ENCODE results near the gene ITPKA. TPM values are rescaled to one million over a fixed set of nuclear protein-coding genes. Genes with fewer than 3 reads are reported as not detected.

ITPKA gene
- total and polyA plus RNA-seq, 2 experiments from 2014 or later, result 0.14 to 0.43 TPM

GRCh38 chr15:41536866-41537265 lies 43.2 kb downstream of the ITPKA start:
- WGBS, 2 experiments (ENCODE audit: low coverage in 1 of 2, low lambda C conversion rate in 2 of 2, missing lambda C conversion rate in 2 of 2), result 92 to 97% methylated on average over 11 of the region's 11 CpGs
- peaks cover 15% of the 10 kb centered on the region for H3K79me2 ChIP-seq (ENCODE audit: insufficient read depth)
- no peak for TF ChIP-seq EZH2 (IDR thresholded peaks at IDR 0.05; ENCODE audit: insufficient read depth, poor library complexity, severe bottlenecking)
- TF ChIP-seq EZH2phosphoT487 (IDR thresholded peaks at IDR 0.05; ENCODE audit: insufficient read depth, low read depth), result no peak
- no peaks in the 10 kb centered on the region for H3K27me3 ChIP-seq (replicated peaks; ENCODE audit: insufficient read depth)
- in situ Hi-C loops (cut with MboI), result no loop called here
- no peak overlapping the region for H3K4me2 ChIP-seq (ENCODE audit: unreplicated experiment)
- H3K27ac ChIP-seq, result no peak overlapping the region
- H2AFZ ChIP-seq, result no peak overlapping the region
- no peaks in the 10 kb centered on the region for H3K9me2 ChIP-seq (ENCODE audit: insufficient read depth)
- H4K20me1 ChIP-seq (ENCODE audit: insufficient read depth), result no peaks in the 10 kb centered on the region
- H3F3A ChIP-seq (ENCODE audit: insufficient read depth), result no peaks in the 10 kb centered on the region
- no peak for DNase-seq
- peaks cover 13% of the 10 kb centered on the region for H3K36me3 ChIP-seq (ENCODE audit: low read depth)
- H3K9me3 ChIP-seq (ENCODE audit: low read depth), result no peaks in the 10 kb centered on the region
- peaks cover 9% of the 10 kb centered on the region for H3K4me1 ChIP-seq (ENCODE audit: insufficient read depth)
- no peak overlapping the region for H3K9ac ChIP-seq
- no peak overlapping the region for H3K4me3 ChIP-seq

- Histone ChIP-seq H3K9me3 (ENCODE audit: low read depth) (no peaks in the 10 kb centered on the region), H3K27ac (peak overlapping the region; percentile 64), H3K9me2 (ENCODE audit: insufficient read depth) (no peaks in the 10 kb centered on the region), H2AFZ (peak overlapping the region; percentile 96), H3K4me1 (ENCODE audit: insufficient read depth) (peaks cover 19% of the 10 kb centered on the region), H3K9ac (peak overlapping the region; percentile 93), H3K36me3 (ENCODE audit: low read depth) (no peaks in the 10 kb centered on the region), H3F3A (ENCODE audit: insufficient read depth) (peaks cover 19% of the 10 kb centered on the region; the same call in 1 of the 2 replicates), H3K4me2 (ENCODE audit: unreplicated experiment) (peak overlapping the region; percentile 95), H3K79me2 (ENCODE audit: insufficient read depth) (peaks cover 35% of the 10 kb centered on the region), H3K4me3 (peak overlapping the region; percentile 95), H4K20me1 (ENCODE audit: insufficient read depth) (no peaks in the 10 kb centered on the region), H3K27me3 (replicated peaks; ENCODE audit: insufficient read depth) (no peaks in the 10 kb centered on the region)
- WGBS, 2 experiments (ENCODE audit: low coverage in 1 of 2, low lambda C conversion rate in 2 of 2, missing lambda C conversion rate in 2 of 2), result 1 to 6% methylated on average over 8 of the region's 8 CpGs
- no peak for DNase-seq
- TF ChIP-seq EZH2phosphoT487 (IDR thresholded peaks at IDR 0.05; ENCODE audit: insufficient read depth, low read depth) (no peak), EZH2 (IDR thresholded peaks at IDR 0.05; ENCODE audit: insufficient read depth, poor library complexity, severe bottlenecking) (no peak)
- in situ Hi-C loops (cut with MboI), result no loop called here
Observed at GRCh38 chr15:41543521-41543870, 49.8 kb downstream of the ITPKA start.

GRCh38 chr15:41544650-41545015 lies 51.0 kb downstream of the ITPKA start:
- Histone ChIP-seq H3K4me1 (ENCODE audit: insufficient read depth) (peaks cover 13% of the 10 kb centered on the region; the same call in 1 of the 2 replicates), H3K27me3 (replicated peaks; ENCODE audit: insufficient read depth) (no peaks in the 10 kb centered on the region), H3K9me2 (ENCODE audit: insufficient read depth) (no peaks in the 10 kb centered on the region), H3K9me3 (ENCODE audit: low read depth) (no peaks in the 10 kb centered on the region), H3K4me3 (peak overlapping the region; percentile 95), H2AFZ (peak overlapping the region; percentile 96), H3K36me3 (ENCODE audit: low read depth) (no peaks in the 10 kb centered on the region), H3K27ac (peak overlapping the region; percentile 64), H3F3A (ENCODE audit: insufficient read depth) (peaks cover 19% of the 10 kb centered on the region; the same call in 1 of the 2 replicates), H3K79me2 (ENCODE audit: insufficient read depth) (peaks cover 35% of the 10 kb centered on the region), H4K20me1 (ENCODE audit: insufficient read depth) (no peaks in the 10 kb centered on the region), H3K9ac (peak overlapping the region; percentile 93), H3K4me2 (ENCODE audit: unreplicated experiment) (peak overlapping the region; percentile 95)
- TF ChIP-seq EZH2 (IDR thresholded peaks at IDR 0.05; ENCODE audit: insufficient read depth, poor library complexity, severe bottlenecking) (no peak), EZH2phosphoT487 (IDR thresholded peaks at IDR 0.05; ENCODE audit: insufficient read depth, low read depth) (no peak)
- 5 to 8% methylated on average over 15 of the region's 15 CpGs for WGBS, 2 experiments (ENCODE audit: low coverage in 1 of 2, low lambda C conversion rate in 2 of 2, missing lambda C conversion rate in 2 of 2)
- DNase-seq, result peak; percentile 89
- in situ Hi-C loops (cut with MboI), result no loop called here

GRCh38 chr15:41545218-41545617 lies 51.5 kb downstream of the ITPKA start:
- 0 out of 2 replicates have a peak overlapping the region, but pooled peaks have one; percentile 25 for H3K9ac ChIP-seq
- no peak overlapping the region for H3K4me3 ChIP-seq
- H3K36me3 ChIP-seq (ENCODE audit: low read depth), result no peaks in the 10 kb centered on the region
- H3K4me1 ChIP-seq (ENCODE audit: insufficient read depth), result peaks cover 13% of the 10 kb centered on the region; the same call in 1 of the 2 replicates
- no peak for DNase-seq
- no peaks in the 10 kb centered on the region for H3K27me3 ChIP-seq (replicated peaks; ENCODE audit: insufficient read depth)
- in situ Hi-C loops (cut with MboI), result no loop called here
- H3K4me2 ChIP-seq (ENCODE audit: unreplicated experiment), result no peak overlapping the region
- peak overlapping the region; percentile 64 for H3K27ac ChIP-seq
- 95 to 99% methylated on average over 3 of the region's 3 CpGs for WGBS, 2 experiments (ENCODE audit: low coverage in 1 of 2, low lambda C conversion rate in 2 of 2, missing lambda C conversion rate in 2 of 2)
- H3K9me3 ChIP-seq (ENCODE audit: low read depth), result no peaks in the 10 kb centered on the region
- 0 out of 2 replicates have a peak overlapping the region, but pooled peaks have one; percentile 96 for H2AFZ ChIP-seq
- no peaks in the 10 kb centered on the region for H3K9me2 ChIP-seq (ENCODE audit: insufficient read depth)
- H3K79me2 ChIP-seq (ENCODE audit: insufficient read depth), result peaks cover 35% of the 10 kb centered on the region
- no peaks in the 10 kb centered on the region for H4K20me1 ChIP-seq (ENCODE audit: insufficient read depth)
- peaks cover 19% of the 10 kb centered on the region; the same call in 1 of the 2 replicates for H3F3A ChIP-seq (ENCODE audit: insufficient read depth)
- TF ChIP-seq EZH2 (IDR thresholded peaks at IDR 0.05; ENCODE audit: insufficient read depth, poor library complexity, severe bottlenecking) (no peak), EZH2phosphoT487 (IDR thresholded peaks at IDR 0.05; ENCODE audit: insufficient read depth, low read depth) (no peak)
